Renal cortical epithelial cell (primary cell): ENCODE results near the gene PIK3R3. TPM values are rescaled to one million over a fixed set of nuclear protein-coding genes. Genes with fewer than 3 reads are reported as not detected.
"Not testable (repeated sequence)": the region's sequence is repeated elsewhere in the genome, so short reads cannot be mapped to it uniquely, and the experiment has no call there.

ENCODE experiments used
- DNase-seq: peaks from one replicate; pipeline ENCODE4 v3.0.0-alpha.2; 2011; ENCODE audit warnings: low read depth
- total RNA-seq: library from RNA; depleted of rRNA; stranded (reverse); fragments of >200 nt; gene quantifications from 2 replicates; pipeline ENCODE4 v1.2.3, GENCODE V29; 2014

The PIK3R3 gene
- total RNA-seq, 1 donor from 2014 or later, result 33.7 TPM

- DNase-seq, result peak; percentile 62
Measured at GRCh38 chr1:46065405-46065804, 67.0 kb downstream of the PIK3R3 start.

DNA sequence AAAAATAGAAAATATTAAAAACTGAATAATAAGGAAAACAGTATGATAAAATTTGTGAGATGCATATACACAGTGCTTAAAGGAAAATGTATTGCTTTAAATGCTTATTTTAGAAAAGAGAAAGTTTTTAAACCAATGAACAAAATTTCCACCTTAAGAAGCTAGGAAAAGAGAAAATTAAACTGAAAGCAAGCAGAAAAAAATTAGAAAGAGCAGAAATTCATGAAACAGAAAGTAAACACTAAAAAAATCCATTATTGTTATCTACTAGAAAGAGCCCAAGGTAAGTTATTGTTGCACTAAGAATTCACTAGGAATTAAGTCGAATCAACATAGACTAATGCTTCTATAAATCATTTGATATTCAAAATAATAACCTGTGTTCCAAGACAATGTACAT, 67.7 kb downstream of the PIK3R3 start:
- no peak for DNase-seq

DNA sequence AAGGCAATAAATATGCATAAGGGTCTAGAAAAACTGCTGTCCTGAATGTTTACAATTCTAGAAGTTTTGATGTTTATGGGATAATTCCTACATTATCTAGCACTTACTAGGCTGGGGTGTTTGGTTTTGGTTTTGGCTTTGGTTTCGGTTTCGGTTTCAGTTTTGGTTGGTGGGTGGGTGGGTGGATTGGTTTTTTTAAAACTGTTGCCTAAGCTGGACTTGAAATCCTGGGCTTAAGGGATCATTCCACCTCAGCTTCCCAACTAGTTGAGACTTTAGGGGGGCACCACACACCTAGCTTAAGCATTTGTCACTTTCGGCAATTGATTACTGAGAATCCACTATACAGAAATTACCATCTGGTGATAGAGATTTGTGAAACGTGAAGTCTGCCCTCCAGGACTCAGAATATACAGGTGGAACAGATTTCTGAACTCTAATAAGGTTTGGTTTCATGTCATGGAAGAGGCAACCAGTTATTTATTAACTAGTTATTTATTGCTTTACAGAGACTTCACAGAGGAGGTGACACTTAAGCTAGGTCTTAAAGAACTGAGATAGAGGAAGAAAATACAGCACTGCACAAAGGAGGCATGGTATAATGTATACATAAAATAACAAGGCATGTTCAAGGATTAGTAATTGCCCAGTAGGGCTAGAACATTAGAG, 69.6 kb downstream of the PIK3R3 start:
- DNase-seq, result peak; percentile 65

DNA sequence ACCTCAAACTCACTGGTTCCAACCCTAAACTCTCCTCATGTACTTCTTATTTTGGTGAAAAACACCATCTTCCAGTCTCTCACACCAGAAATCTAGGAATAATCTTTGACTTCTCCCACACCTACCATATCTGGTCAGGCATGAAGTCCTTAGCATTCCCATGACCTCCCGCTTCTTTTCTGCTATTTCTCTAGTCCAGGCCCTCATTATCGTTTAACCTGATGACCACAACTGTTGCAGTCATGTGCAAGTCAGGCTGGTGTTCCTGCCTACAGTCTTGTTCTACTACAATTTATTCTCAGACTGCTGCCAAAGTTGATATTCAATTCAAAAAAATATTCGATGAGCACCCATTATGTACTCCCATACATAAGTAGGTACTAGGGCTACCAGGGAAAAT, 71.3 kb downstream of the PIK3R3 start:
- DNase-seq, result peak; percentile 68

- no peak for DNase-seq
Measured at GRCh38 chr1:46058936-46059335, 73.5 kb downstream of the PIK3R3 start.

DNA sequence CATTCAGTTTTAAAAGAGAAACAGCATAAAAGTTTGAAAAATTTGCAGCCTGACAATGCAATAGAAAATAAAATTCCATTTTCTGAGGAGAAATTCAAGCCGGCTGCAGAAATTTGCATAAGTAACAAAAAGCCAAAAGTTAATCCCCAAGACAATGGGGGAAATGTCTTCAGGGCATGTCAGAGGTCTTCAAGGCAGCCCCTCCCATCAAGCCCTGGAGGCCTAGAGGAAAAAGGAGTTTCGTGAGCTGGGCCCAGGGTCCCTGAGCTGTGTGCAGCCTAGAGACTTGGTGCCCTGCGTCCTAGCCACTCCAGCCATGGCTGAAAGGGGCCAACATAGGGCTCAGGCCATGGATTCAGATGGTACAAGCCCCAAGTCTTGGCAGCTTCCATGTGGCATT, 74.6 kb downstream of the PIK3R3 start:
- DNase-seq, result no peak

DNA sequence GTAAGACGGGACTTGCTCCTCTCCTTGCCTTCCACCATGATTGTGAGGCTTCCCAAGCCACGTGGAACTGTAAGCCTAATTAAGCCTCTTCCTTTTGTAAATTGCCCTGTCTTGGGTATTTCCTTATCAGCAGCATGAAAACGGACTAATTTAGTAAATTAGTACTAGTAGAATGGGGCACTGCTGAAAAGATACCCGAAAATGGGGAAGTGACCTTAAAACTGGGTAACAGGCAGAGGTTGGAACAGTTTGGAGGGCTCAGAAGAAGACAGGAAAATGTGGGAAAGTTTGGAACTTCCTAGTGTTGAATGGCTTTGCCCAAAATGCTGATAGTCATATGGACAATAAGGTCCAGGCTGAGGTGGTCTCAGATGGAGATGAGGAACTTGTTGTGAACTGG, 75.2 kb downstream of the PIK3R3 start:
- DNase-seq, result not testable (repeated sequence)

- no peak for DNase-seq
Measured at GRCh38 chr1:46056325-46056724, 76.1 kb downstream of the PIK3R3 start.

- no peak for DNase-seq
Measured at GRCh38 chr1:46053734-46054133, 78.7 kb downstream of the PIK3R3 start.

GRCh38 chr1:46044116-46044515, 88.3 kb downstream of the PIK3R3 start:
- no peak for DNase-seq

- DNase-seq, result no peak
Measured at GRCh38 chr1:46043458-46044017, 88.9 kb downstream of the PIK3R3 start.

GRCh38 chr1:46041974-46042373, 90.5 kb downstream of the PIK3R3 start:
- no peak for DNase-seq

GRCh38 chr1:46041551-46041950, 90.9 kb downstream of the PIK3R3 start:
- DNase-seq, result no peak

DNA sequence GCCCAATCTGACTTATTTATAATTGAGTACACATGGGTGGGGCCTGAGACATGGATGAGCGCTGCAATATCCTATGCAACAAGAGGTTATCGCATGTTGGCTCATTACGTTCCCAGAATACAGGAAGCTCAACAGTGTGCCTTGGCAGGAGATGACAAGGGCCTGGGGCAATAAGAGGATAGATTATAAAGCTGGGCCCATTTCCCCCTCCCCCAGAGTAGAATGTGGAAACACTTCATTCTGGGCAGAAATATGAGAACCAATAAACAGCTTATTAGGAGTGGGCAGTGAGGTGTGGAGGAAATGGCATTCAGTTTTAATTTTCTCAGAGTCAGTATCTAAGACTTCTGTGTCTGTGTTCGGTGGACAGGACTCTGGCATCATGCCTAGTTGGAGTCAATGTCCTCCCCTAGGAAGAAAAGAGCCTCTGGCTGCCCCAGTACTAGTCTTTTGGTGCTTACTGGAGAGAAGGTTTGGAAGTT, 92.8 kb downstream of the PIK3R3 start:
- DNase-seq, result peak; percentile 60

GRCh38 chr1:46036894-46037839, 95.3 kb downstream of the PIK3R3 start:
- DNase-seq, result peak; percentile 62

DNA sequence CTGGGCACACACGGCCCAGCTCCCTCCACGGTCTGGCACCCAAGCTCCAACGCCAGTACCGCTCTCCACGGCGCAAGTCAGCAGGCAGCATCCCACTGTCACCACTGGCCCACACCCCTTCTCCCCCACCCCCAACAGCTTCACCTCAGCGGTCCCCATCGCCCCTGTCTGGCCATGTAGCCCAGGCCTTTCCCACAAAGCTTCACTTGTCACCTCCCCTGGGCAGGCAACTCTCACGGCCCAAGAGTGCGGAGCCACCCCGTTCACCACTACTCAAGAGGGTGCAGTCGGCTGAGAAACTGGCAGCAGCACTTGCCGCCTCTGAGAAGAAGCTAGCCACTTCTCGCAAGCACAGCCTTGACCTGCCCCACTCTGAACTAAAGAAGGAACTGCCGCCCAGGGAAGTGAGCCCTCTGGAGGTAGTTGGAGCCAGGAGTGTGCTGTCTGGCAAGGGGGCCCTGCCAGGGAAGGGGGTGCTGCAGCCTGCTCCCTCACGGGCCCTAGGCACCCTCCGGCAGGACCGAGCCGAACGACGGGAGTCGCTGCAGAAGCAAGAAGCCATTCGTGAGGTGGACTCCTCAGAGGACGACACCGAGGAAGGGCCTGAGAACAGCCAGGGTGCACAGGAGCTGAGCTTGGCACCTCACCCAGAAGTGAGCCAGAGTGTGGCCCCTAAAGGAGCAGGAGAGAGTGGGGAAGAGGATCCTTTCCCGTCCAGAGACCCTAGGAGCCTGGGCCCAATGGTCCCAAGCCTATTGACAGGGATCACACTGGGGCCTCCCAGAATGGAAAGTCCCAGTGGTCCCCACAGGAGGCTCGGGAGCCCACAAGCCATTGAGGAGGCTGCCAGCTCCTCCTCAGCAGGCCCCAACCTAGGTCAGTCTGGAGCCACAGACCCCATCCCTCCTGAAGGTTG, 97.6 kb downstream of the PIK3R3 start:
- DNase-seq, result no peak

DNA sequence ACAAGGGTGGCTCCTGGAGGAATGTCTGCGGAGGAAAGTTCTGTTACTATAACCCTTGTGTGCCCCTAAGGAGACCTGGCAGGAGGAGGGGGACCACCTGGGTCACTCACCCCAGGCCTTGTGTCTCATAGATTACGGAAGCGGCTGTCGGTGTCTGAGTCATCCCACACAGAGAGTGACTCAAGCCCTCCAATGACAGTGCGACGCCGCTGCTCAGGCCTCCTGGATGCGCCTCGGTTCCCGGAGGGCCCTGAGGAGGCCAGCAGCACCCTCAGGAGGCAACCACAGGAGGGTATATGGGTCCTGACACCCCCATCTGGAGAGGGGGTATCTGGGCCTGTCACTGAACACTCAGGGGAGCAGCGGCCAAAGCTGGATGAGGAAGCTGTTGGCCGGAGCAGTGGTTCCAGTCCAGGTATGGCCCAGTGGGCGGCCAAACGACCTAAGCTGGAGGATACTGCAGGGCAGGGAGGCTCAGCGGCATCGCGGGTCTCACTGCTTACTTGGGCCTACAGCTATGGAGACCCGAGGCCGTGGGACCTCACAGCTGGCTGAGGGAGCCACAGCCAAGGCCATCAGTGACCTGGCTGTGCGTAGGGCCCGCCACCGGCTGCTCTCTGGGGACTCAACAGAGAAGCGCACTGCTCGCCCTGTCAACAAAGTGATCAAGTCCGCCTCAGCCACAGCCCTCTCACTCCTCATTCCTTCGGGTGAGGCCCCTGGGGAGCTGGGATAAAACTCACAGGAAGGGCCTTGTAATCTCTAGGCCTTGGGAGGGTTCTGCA, 101.4 kb downstream of the PIK3R3 start:
- no peak for DNase-seq

DNA sequence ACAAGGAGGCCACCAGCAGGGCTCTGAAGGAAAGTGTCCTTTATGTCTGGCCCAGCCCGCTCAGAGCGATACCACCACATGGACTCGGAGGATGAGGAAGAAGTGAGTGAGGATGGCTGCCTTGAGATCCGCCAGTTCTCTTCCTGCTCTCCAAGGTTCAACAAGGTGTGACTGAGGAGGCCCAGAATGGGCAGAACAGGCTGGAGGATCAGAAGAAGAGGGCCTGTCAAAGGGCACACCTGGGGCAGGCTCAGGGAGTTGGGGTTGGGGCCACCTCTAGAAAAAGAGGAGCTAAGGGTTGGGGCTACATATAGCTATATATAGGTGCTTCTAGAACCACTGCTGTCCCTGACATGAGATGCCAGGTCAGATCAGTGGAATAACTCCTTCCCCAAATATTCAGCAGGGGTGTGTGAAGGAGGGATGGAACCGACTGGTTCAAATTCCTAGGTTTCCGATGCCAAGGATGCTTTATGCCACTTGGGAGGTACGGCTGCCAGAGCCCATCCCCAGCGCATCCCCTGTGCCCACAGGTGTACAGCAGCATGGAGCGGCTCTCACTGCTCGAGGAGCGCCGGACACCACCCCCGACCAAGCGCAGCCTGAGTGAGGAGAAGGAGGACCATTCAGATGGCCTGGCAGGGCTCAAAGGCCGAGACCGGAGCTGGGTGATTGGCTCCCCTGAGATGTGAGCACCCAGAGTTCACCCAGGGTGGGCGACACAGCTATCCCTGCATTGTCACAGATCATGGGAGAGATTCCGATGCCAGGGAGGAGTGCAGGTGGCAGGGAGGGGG, 102.2 kb downstream of the PIK3R3 start:
- no peak for DNase-seq

- DNase-seq, result no peak
Measured at GRCh38 chr1:46027788-46028573, 104.4 kb downstream of the PIK3R3 start.
